Gastrocnemius medialis (tissue), 4 donors: ENCODE data around the gene GALK2.

Experiments used
- CTCF ChIP-seq, 5 experiments: fragments of 450-650 bp in 3 of 5; fragments of 200-600 bp in 2 of 5; sonication (generic) in 2 of 5; IDR thresholded peaks in 4 of 5; conservative IDR thresholded peaks in 1 of 5; 1 replicate in 4 of 5; 2 replicates in 1 of 5; pipeline ENCODE4 v1.5.1; 2016 to 2019; ENCODE audit warnings: antibody characterized with exemption in 5 of 5, mild to moderate bottlenecking in 3 of 5, moderate library complexity in 3 of 5
- POLR2A ChIP-seq, 2 donors: fragments of 450-650 bp; IDR thresholded peaks; one replicate each; pipeline ENCODE4 v1.6.1; 2017; ENCODE audit warnings: antibody characterized with exemption in 2 of 2, mild to moderate bottlenecking in 2 of 2, moderate library complexity in 2 of 2

- TF ChIP-seq CTCF (IDR thresholded peaks at IDR 0.05 in 4 of 5, conservative IDR thresholded peaks at IDR 0.05 in 1 of 5) (no peak), POLR2A (IDR thresholded peaks at IDR 0.05) (no peak)
These were observed 8.4 kb downstream of the GALK2 start for GRCh38 chr15:49178497-49178896.
